Ovary (tissue), 9 donors: ENCODE data around the gene DMWD. TPM values are rescaled to one million over a fixed set of nuclear protein-coding genes. Genes with fewer than 3 reads are reported as not detected.
A peak's percentile ranks its signal among the peaks of the same experiment; 100 is the strongest.

Experiments
- DNase-seq, 5 donors: peaks; one replicate each; pipeline ENCODE4 v3.0.0-alpha.2; 2019 to 2020
- H3K27ac ChIP-seq, 2 donors: fragments of 200-600 bp; one replicate each; pipeline versions ENCODE4 v1.5.1 to v1.8.0; 2019 to 2022
- H3K27me3 ChIP-seq: fragments of 200-600 bp; one replicate; pipeline ENCODE4 v1.8.0; 2022
- H3K36me3 ChIP-seq: fragments of 200-600 bp; sonication (generic); one replicate; pipeline ENCODE4 v1.5.1; 2019
- H3K4me1 ChIP-seq: one replicate; pipeline ENCODE4 v1.8.1; 2013; ENCODE audit warnings: mild to moderate bottlenecking, moderate library complexity; ENCODE audit not compliant: insufficient read depth
- H3K4me3 ChIP-seq: fragments of 200-600 bp; sonication (generic); one replicate; pipeline ENCODE4 v1.5.1; 2017
- H3K9me3 ChIP-seq, 2 donors: fragments of 200-600 bp in 1 of 2; sonication (generic) in 1 of 2; one replicate each; pipeline versions ENCODE4 v1.5.1 to v1.8.1; 2013 to 2019; ENCODE audit warnings: mild to moderate bottlenecking in 1 of 2, moderate library complexity in 1 of 2
- CTCF ChIP-seq, 3 donors: fragments of 450-650 bp in 2 of 3; fragments of 200-600 bp in 1 of 3; IDR thresholded peaks; one replicate each; pipeline versions ENCODE4 v1.5.1 to v1.8.0; 2016 to 2022; ENCODE audit warnings: antibody characterized with exemption in 3 of 3, mild to moderate bottlenecking in 1 of 3
- EP300 ChIP-seq: sonication (generic); formaldehyde crosslinking; IDR thresholded peaks from one replicate; pipeline ENCODE4 v1.6.1; 2017; ENCODE audit warnings: antibody characterized with exemption
- POLR2A ChIP-seq: fragments of 450-650 bp; IDR thresholded peaks from one replicate; pipeline ENCODE4 v1.6.1; 2017; ENCODE audit warnings: antibody characterized with exemption, mild to moderate bottlenecking, moderate library complexity
- WGBS, 3 donors: extraction: QIAGEN DNeasy Blood & Tissue Kit in 1 of 3; methylation state at CpG; one replicate each; pipeline versions ENCODE4 v1.1.5 to v1.1.7; 2013 to 2017; 5-methylcytosine and 5-hydroxymethylcytosine counted together
- intact Hi-C, 4 donors: fragments of 100-400 bp; cut with DNase I; formaldehyde crosslinking; loops; one replicate each; pipeline versions ENCODE4 v1.11.0 to v1.15.1; 2022 to 2023
- polyA plus RNA-seq, 2 donors: library from polyadenylated mRNA; stranded (reverse); fragments of 200-250 nt in 1 of 2; fragments of 350-450 nt in 1 of 2; fragmentation: Illumina TruSeq in 1 of 2; extraction: RNeasy Lipid Tissue Mini Kit (QIAGEN cat#74804) in 1 of 2; gene quantifications; one replicate each; pipeline ENCODE4 v1.2.3, GENCODE V29; 2013 to 2014
- total RNA-seq, 7 donors: library from RNA; depleted of rRNA in 2 of 7; stranded (reverse); fragments of >200 nt in 2 of 7; fragmentation: NEBNext Ultra II Directional in 3 of 7; extraction: Animal tissue kit (Norgen Biotek cat#: 25700) in 3 of 7; gene quantifications; one replicate each; pipeline versions ENCODE4 v1.1.0 to v1.2.4, GENCODE V29; 2016 to 2023
- donor health status: DM: no; HTN: no; CAD: no; lungs with moderate emphysema.
- donor health status: DM: no; HTN: no; CAD: no.
- donor health status: Bipolar disorder and iron deficiency.
- donor health status: DM: yes; HTN: yes; CAD: no.
- donor health status: DM: no; HTN: no; CAD: no.
- donor health status: DM: yes; HTN: yes; CAD: no.

DMWD gene
- total and polyA plus RNA-seq, 9 donors = 11.4 to 85.4 (median 54.9) TPM

GRCh38 chr19:45820413-45821102 is 27.9 kb upstream of the DMWD start:
- intact Hi-C loops = no loop called here
- DNase-seq = no peak
- Histone ChIP-seq H3K9me3 (no peaks in the 10 kb centered on the region), H3K4me3 (no peak overlapping the region), H3K27ac (no peak overlapping the region), H3K36me3 (no peaks in the 10 kb centered on the region), H3K4me1 (peaks cover 2% of the 10 kb centered on the region), H3K27me3 (no peaks in the 10 kb centered on the region)
- 70 to 75% (median 71%) methylated on average over 20 of the region's 20 CpGs for WGBS, 3 donors
- TF ChIP-seq POLR2A (no peak), EP300 (no peak), CTCF (IDR thresholded peaks at IDR 0.05) (no peak)

GRCh38 chr19:45819769-45820168 is 27.1 kb upstream of the DMWD start:
- H3K4me1 ChIP-seq = peaks cover 5% of the 10 kb centered on the region
- H3K4me3 ChIP-seq = no peak overlapping the region
- H3K9me3 ChIP-seq = no peaks in the 10 kb centered on the region
- no peak for DNase-seq
- WGBS, 3 donors = 73 to 80% (median 77%) methylated on average over 6 of the region's 6 CpGs
- no peak overlapping the region for H3K27ac ChIP-seq
- H3K36me3 ChIP-seq = no peaks in the 10 kb centered on the region
- TF ChIP-seq EP300 (no peak), CTCF (IDR thresholded peaks at IDR 0.05) (no peak), POLR2A (no peak)
- H3K27me3 ChIP-seq = no peaks in the 10 kb centered on the region
- intact Hi-C loops = loop anchor here in 1 of 4 donors (10.0 kb wide), 1 partner anchor 65 kb away; the partner anchor contains the start of gene IRF2BP1

- Histone ChIP-seq H3K9me3 (no peaks in the 10 kb centered on the region), H3K27me3 (no peaks in the 10 kb centered on the region), H3K36me3 (no peaks in the 10 kb centered on the region), H3K27ac (no peak overlapping the region), H3K4me1 (peaks cover 5% of the 10 kb centered on the region), H3K4me3 (no peak overlapping the region)
- intact Hi-C loops = loop anchor here in 1 of 4 donors (10.0 kb wide), 1 partner anchor 67 kb away; the partner anchor contains the start of gene IRF2BP1
- no peak for DNase-seq
- TF ChIP-seq POLR2A (no peak), EP300 (no peak), CTCF (IDR thresholded peaks at IDR 0.05) (no peak)
- 68 to 69% (median 69%) methylated on average over 18 to 19 of the region's 19 CpGs for WGBS, 3 donors
These were observed 25.2 kb upstream of the DMWD start for GRCh38 chr19:45817725-45818301.

GRCh38 chr19:45817010-45817724 is 24.5 kb upstream of the DMWD start:
- Histone ChIP-seq H3K36me3 (no peaks in the 10 kb centered on the region), H3K27ac (no peak overlapping the region), H3K4me3 (no peak overlapping the region), H3K4me1 (peaks cover 5% of the 10 kb centered on the region), H3K9me3 (no peaks in the 10 kb centered on the region), H3K27me3 (no peaks in the 10 kb centered on the region)
- peak; percentile 90 to 96 (median 94) for DNase-seq
- intact Hi-C loops = loop anchor here in 1 of 4 donors (10.0 kb wide), 1 partner anchor 68 kb away; the partner anchor contains the start of gene IRF2BP1
- WGBS, 3 donors = 18 to 25% (median 24%) methylated on average over 24 of the region's 24 CpGs
- TF ChIP-seq CTCF (IDR thresholded peaks at IDR 0.05) (peak; percentile 90 to 98 (median 90)), POLR2A (no peak), EP300 (no peak)
